Fibroblast of lung (primary cell): Measurements from ENCODE around the gene TTC3.

Source experiments
- CTCF ChIP-seq, 2 donors: IDR thresholded peaks in 1 of 2; conservative IDR thresholded peaks in 1 of 2; 1 replicate in 1 of 2; 2 replicates in 1 of 2; pipeline ENCODE4 v1.5.1; 2011 to 2012; ENCODE audit warnings: low read length in 2 of 2, control low read depth in 1 of 2, inconsistent platforms in 1 of 2, low read depth in 1 of 2, mild to moderate bottlenecking in 1 of 2
- EZH2 ChIP-seq: IDR thresholded peaks from 2 replicates; pipeline ENCODE4 v1.5.1; 2012; ENCODE audit warnings: low read length, control low read depth, mild to moderate bottlenecking; ENCODE audit errors: missing control alignments

DNA sequence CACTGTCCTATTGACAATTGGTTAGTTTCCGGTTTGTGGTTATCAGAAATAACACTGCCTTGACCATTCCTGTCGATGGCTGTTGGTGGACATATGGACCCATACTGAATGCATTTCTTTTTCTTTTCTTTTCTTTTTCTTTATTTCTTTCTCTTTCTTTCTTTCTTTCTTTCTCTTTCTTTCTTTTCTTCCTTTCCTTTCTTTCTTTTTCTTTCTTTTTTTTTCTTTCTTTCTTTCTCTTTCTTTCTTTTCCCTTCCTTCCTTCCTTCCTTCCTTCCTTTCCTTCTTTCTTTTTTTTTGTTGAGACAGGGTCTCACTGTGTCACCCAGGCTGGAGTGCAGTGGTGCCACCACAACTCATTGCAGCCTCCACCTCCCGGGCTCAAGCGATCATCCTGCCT lies 42.2 kb upstream of the TTC3 start:
- TF ChIP-seq CTCF (conservative IDR thresholded peaks at IDR 0.05 in 1 of 2, IDR thresholded peaks at IDR 0.05 in 1 of 2; ENCODE audit: low read depth in 1 of 2, low read length in 2 of 2) (no peak), EZH2 (no peak)
